B cell (primary cell): ENCODE data around the gene CEP170.

Experiments used
- CTCF ChIP-seq: fragments of 200-600 bp; IDR thresholded peaks from one replicate; pipeline ENCODE4 v1.8.0; 2022; ENCODE audit warnings: antibody characterized with exemption, mild to moderate bottlenecking
- EZH2 ChIP-seq: IDR thresholded peaks from 2 replicates; pipeline ENCODE4 v1.6.1; 2012; ENCODE audit warnings: borderline replicate concordance, low read depth, mild to moderate bottlenecking, moderate library complexity, low read length; ENCODE audit not compliant: insufficient read depth, poor library complexity, severe bottlenecking

DNA sequence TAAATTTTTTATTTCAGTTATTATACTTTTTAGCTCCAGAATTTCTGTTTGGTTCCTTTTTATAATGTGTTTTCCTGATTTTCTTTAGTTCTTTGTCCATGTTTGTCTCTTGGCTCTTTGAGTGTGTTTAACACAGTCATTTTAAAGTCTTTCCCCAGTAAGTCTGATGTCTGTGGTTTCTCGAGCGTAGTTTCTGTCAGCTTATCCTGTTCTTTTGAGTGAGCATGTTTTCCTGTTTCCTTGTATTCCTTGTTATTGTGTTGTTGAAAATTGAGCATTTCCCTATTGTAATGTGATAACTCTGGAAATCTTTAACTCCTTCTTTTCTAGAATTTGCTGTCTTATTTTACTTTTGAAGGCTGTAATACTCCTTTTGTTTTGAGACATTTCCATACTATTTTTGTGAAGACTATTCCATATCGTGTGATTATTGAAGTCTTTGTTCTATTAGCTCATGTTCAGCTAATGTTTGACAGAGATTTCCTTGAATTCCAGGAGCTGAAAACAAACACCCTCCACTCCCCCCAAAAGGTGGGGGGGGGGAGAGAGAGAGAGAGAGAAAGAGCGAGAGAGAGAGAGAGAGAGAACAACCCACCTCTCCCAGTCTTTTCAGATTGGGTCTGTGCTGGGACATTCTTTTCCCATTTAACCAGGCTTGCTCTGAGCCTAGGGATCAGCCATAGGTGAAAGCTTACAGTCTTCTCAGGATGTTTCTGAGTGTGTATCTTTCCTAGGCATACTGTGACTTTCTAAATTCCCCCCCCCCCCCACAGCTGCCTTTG is 39.1 kb upstream of the CEP170 start:
- TF ChIP-seq CTCF (no peak), EZH2 (no peak)
